HG03460 (cell line): ENCODE results near the gene GAPVD1.
"Not testable (repeated sequence)": the region's sequence is repeated elsewhere in the genome, so short reads cannot be mapped to it uniquely, and the experiment has no call there.

Experiments used
- ATAC-seq: cut with Tn5 transposase; IDR thresholded peaks from one replicate; pipeline ENCODE4 v1.9.1; 2021; ENCODE audit not compliant: unreplicated experiment

Gene GAPVD1

DNA sequence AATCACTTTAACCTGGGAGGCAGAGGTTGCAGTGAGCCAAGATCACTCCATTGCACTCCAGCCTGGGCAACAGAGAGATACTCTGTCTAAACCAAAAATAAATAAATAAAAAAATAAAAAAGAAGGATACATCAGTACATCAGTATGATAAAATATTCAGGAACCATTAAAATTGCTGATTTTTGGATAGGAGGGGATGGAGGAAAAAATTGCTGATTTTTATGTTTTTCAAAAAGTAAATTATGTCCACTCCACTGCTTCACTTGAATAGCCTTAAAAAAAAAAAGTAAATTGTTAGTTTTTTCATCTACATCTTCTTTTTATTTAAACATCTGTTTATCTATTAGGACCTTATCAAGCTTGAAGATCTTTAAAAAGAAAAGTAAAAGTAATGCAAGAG, 7.4 kb upstream of the GAPVD1 start:
- no peak for ATAC-seq

DNA sequence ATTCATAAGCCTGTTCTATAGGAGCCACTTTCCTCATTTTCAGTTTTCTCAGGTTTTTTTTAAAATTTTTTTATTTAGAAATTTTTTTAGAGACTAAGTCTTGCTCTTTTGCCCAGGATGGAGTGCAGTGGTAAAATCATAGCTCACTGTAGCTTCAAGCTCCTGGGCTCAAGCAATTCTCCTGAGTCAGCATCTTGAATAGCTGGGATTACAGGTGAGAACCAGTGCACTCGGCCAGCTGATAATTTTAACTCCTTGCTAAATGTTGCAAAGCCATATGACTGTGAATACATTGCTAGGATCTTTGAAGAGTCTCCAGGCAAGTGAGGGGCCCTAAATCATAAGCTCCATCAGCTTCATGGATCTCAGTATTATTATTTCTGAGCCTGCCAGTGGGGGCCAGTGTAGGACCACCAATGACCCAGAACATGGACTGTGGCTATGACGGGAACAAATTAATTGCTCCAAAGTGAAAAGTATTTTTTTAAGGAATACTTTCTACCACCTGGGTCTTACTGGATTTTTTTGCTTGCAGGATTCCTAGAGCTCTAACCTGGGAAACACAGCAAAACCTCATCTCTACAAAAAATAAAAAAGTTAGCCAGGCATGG, 5.7 kb upstream of the GAPVD1 start:
- no peak for ATAC-seq

- no peak for ATAC-seq
Measured at GRCh38 chr9:125258160-125258785, 3.4 kb upstream of the GAPVD1 start.

- no peak for ATAC-seq
Measured at GRCh38 chr9:125258832-125259534, 2.6 kb upstream of the GAPVD1 start.

DNA sequence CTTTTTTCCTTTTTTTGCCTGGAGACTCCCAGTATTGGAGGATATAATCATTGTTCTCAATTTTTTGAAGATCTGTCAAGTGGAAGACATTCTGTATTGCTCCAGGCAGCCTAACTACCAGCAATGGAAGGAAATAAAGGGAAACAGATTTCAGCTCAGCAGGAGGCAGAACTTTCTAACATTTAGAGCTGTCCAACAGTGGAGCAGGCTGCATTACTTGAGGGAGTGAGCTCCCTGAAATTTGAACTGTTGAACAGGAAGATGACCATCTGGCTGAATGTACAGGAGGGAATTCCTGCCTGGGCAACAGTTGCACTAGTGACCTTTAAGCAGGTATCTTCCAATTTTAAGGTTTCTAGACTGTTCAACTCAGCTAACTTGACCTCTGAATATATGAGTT, 1.1 kb upstream of the GAPVD1 start:
- ATAC-seq, result no peak

- no peak for ATAC-seq
Measured at GRCh38 chr9:125262294-125262991, 817 bp downstream of the GAPVD1 start.

DNA sequence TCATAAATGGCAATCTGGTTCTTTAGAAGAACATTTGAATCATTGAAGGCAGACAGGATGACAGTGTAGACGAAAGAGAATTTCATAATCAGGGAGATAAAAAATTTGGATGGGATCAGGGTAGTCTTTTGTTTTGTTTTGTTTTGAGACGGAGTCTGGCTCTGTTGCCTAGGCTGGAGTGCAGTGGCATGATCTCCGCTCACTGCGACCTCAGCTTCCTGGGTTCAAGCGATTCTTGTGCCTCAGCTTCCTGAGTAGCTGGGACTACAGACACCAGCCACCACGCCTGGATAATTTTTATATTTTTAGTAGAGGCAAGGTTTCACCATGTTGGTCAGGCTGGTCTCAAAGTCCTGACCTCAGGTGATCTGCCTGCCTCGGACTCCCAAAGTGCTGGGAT, 2.4 kb downstream of the GAPVD1 start:
- ATAC-seq, result not testable (repeated sequence)

DNA sequence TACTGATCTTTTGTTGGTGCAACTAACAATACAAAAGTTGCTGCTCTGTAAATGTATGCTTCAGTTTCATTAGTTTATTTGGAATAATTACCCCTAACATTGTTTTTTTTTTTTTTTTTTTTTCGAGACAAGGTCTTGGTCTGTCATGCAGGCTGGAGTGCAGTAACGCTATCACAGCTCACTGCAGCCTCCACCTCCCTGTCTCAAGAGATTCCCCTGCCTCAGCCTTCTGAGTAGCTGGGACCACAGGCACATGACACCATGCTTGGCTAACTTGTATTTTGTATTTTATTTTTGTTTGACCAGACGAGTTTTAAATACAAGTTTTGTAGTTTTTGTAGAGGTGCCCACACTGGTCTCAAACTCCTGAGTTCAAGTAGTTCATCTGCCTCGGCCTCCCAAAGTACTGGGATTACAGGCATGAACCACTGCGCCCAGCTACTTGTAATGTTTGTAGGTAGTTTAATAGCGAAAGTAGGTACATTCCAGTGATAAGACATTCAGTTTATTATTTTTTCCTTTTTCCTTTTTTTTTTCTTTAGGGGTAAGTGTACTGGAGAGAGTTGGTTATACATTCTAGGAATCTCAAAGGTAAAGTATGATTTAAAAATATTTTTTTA, 6.9 kb downstream of the GAPVD1 start:
- ATAC-seq, result no peak

DNA sequence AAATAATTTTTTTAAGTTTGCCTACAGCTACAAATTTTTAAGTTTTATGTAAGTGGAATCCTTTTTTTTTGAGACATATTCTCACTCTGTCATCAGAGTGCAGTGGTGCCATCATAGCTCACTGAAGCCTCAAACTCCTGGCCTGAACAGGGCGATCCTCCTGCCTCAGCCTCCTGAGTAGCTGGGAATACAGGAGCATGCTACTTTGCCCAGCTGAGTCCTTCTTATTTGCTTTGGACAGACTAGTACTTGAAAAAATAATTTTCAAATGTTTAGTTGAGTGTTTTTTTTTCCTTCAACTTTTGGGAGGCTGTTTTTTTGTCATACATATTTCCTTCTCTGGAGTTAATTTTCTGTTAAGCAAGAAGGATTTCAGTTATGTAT, 7.4 kb downstream of the GAPVD1 start:
- ATAC-seq, result no peak

DNA sequence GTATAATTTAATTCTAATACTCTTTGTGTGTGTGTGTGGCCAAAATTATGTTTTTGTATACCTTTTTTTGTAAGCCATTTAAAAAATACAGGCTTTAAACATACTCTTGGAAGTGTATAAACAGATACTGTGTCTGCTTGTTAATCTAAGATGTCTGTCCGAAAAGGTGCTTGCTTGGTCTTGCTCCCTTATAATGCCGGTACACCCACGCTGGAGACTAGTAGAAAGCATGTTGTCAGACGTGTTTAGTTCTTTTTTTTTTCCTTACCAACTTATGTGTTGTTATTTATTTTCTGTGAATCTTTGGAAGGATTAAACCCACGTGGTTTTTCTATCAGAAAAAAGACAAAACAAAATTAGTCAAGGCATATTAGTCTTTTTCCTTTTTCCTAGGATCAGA, 9.5 kb downstream of the GAPVD1 start:
- ATAC-seq, result no peak

DNA sequence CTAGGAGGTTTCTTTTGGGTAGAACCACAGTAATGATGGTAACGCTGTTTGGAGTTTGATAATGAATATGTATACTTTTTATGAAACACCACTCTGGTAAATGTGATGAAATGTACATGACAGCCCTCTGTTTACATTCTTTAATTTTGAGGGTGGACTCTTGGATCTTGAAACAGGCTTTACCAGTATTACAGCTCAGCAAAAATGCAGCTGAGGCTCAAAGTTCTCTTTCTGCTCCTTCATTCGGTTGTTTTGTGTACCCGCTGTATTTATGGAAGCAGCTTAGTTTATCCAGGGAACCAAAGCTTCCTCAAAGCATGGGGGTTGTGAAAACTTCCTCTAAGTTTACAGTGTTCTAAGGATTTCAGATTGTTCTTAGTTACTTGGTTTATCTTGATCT, 11.1 kb downstream of the GAPVD1 start:
- ATAC-seq, result no peak

GRCh38 chr9:125276771-125277170, 15.1 kb downstream of the GAPVD1 start:
- ATAC-seq, result no peak

GRCh38 chr9:125277411-125277810, 15.8 kb downstream of the GAPVD1 start:
- no peak for ATAC-seq

DNA sequence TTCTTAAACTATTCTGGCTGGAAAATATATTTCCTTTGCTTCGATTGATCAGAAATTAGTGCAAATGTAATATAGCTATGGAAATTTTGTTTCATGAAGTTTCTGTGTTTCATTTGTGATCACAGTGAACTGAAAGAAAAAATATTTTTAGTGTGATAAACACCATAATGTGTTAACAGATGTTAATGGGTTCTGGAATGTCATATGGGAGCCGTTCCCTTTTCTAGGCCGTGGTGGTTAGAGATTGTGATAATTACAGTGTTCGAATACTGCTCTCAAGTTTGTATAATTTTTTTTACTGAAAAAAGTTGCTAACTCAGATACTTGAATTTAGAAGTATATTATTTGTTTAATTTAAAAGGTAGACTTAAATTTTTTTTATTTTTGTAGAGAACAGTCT, 19.3 kb downstream of the GAPVD1 start:
- no peak for ATAC-seq

DNA sequence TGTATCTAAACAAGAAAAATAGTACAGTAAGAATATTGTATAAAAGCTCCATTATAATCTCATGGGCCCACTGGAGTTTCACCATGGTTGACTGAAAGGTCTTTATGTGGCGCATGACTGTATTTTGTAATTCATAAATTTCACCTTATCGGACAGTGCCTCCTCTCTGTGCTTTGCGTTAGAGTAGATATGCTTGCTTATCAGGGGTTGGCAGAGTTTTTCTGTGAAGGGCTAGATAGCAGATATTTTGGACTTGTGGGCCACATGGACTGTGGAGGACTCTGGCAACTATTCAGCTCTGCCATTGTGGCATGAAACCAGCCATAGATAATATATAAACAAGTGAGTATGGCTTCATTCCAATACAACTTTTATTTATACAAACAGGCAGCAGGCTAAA, 23.2 kb downstream of the GAPVD1 start:
- ATAC-seq, result no peak

GRCh38 chr9:125286935-125287433, 25.4 kb downstream of the GAPVD1 start:
- ATAC-seq, result not testable (repeated sequence)

GRCh38 chr9:125293134-125293533, 31.5 kb downstream of the GAPVD1 start:
- ATAC-seq, result no peak

DNA sequence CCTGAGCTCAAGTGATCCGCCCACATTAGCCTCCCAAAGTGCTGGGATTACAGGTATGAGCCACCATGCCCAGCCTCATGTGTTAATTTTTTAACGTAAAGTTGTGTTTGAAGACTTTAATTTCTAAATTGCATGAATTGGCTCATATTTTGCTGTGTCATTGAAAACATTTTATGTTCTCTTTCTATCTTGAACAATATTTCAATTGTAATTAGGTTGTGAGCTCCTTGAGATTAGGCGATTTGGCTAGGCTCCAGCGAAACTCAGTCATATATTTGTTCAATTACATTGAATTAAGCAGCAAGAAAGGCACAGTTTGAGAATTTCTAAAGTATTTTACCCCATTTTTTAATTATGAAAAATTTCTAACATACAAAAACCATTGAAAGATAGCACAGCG, 34.0 kb downstream of the GAPVD1 start:
- no peak for ATAC-seq

- ATAC-seq, result no peak
Measured at GRCh38 chr9:125296843-125297372, 35.3 kb downstream of the GAPVD1 start.

DNA sequence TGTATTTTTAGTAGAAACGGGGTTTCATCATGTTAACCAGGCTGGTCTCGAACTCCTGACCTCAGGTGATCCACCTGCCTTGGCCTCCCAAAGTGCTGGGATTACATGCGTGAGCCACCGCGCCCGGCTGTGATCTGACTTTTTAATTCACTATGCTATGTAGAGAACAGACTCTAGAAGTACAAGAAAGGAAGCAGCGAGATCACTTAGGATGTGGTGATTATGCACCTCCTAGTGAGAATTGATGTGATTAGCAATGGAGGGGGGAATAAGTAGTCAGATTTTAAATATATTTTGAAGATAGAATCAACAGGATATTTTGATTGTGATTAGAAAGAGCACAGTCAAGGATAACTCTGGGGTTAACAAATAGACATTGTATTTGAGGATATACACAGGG, 36.3 kb downstream of the GAPVD1 start:
- no peak for ATAC-seq

DNA sequence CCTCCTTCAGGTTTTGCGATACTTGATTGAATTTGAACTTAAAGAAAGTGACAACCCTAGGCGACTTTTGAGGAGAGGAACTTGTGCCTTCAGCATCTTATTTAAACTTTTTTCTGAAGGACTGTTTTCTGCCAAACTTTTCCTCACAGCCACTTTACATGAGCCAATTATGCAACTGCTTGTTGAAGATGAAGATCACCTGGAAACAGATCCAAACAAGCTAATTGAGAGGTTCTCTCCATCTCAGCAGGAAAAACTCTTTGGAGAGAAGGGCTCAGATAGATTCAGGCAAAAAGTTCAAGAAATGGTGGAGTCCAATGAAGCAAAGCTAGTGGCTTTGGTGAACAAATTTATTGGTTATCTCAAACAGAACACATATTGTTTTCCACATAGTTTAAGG, 40.6 kb downstream of the GAPVD1 start:
- no peak for ATAC-seq
